Measurements from ENCODE around the gene CTNNA2.

CTNNA2 gene

GRCh38 chr2:80545420-80546210, 1032.8 kb downstream of the CTNNA2 start:
- Histone ChIP-seq H3K4me1 (ENCODE audit: control insufficient read depth, insufficient read depth, low read length) (peaks cover 21% of the 10 kb centered on the region), H3K9me3 (ENCODE audit: control insufficient read depth, insufficient read depth, low read depth, low read length) (no peaks in the 10 kb centered on the region), H3K27ac (ENCODE audit: low read depth, low read length) (no peak overlapping the region)

DNA sequence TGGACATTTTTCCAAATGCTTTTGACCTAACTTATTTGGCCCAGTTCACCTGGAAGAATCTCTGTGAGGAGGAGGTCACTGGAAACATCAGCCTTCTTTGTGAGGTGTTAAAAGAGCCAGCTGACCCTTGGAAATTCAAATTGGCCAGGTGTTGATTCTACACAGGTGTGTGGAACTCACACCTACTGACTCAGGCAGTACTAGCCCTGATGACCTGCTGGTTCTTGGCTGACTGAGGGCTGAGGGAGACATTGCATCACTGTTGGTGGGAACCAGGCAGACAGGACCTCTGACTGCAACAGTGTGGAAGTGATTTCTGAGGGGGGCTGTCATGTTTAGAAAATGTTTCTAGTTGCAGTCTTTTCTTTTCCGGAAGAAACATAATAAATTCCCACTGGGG, 1033.9 kb downstream of the CTNNA2 start:
- H3K27ac ChIP-seq (ENCODE audit: low read depth, low read length), result no peak overlapping the region

More at GRCh38 chr2:80545420-80546210, 1032.8 kb downstream of the CTNNA2 start:
- H3K27me3 ChIP-seq (ENCODE audit: control insufficient read depth, insufficient read depth, low read length), result no peaks in the 10 kb centered on the region
- H3K9ac ChIP-seq (ENCODE audit: low read length), result no peak overlapping the region
- no peaks in the 10 kb centered on the region for H3K36me3 ChIP-seq (ENCODE audit: control insufficient read depth, insufficient read depth, low read length)
- no peak overlapping the region for H3K4me3 ChIP-seq (ENCODE audit: low read depth, low read length)

GRCh38 chr2:80547344-80547743, 1034.5 kb downstream of the CTNNA2 start:
- H3K36me3 ChIP-seq (ENCODE audit: control insufficient read depth, insufficient read depth, low read length), result no peaks in the 10 kb centered on the region
- H3K27me3 ChIP-seq (ENCODE audit: control insufficient read depth, insufficient read depth, low read length), result no peaks in the 10 kb centered on the region
- no peak overlapping the region for H3K4me3 ChIP-seq (ENCODE audit: low read depth, low read length)
- H3K9me3 ChIP-seq (ENCODE audit: control insufficient read depth, insufficient read depth, low read depth, low read length), result no peaks in the 10 kb centered on the region
- H3K27ac ChIP-seq (ENCODE audit: low read depth, low read length), result no peak overlapping the region
- H3K9ac ChIP-seq (ENCODE audit: low read length), result no peak overlapping the region
- peaks cover 21% of the 10 kb centered on the region for H3K4me1 ChIP-seq (ENCODE audit: control insufficient read depth, insufficient read depth, low read length)

More for the DNA sequence above, 1033.9 kb downstream of the CTNNA2 start:
- Histone ChIP-seq H3K4me1 (ENCODE audit: control insufficient read depth, insufficient read depth, low read length) (peaks cover 21% of the 10 kb centered on the region), H3K9ac (ENCODE audit: low read length) (no peak overlapping the region), H3K27me3 (ENCODE audit: control insufficient read depth, insufficient read depth, low read length) (no peaks in the 10 kb centered on the region), H3K36me3 (ENCODE audit: control insufficient read depth, insufficient read depth, low read length) (no peaks in the 10 kb centered on the region), H3K9me3 (ENCODE audit: control insufficient read depth, insufficient read depth, low read depth, low read length) (no peaks in the 10 kb centered on the region), H3K4me3 (ENCODE audit: low read depth, low read length) (no peak overlapping the region)

DNA sequence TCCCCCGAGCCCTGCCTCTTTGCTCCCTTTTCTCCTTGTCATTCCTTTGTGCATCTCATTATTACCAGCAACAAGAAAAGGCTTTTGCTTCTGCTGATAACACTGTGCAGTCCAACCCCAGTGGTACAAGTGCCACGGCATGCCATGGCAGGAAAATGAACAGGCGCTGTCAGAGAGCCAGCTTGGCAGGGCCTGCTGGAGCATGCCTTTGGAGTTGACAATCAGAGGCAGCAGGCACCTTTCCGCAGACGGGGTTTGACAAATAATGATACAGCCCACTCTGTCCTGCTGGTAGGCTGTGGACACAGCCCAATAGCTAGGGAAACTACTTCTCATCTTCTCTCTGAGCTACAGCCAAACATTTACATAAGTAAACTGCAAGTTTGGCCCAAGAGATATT, 1035.6 kb downstream of the CTNNA2 start:
- Histone ChIP-seq H3K27ac (ENCODE audit: low read depth, low read length) (no peak overlapping the region), H3K9me3 (ENCODE audit: control insufficient read depth, insufficient read depth, low read depth, low read length) (no peaks in the 10 kb centered on the region), H3K27me3 (ENCODE audit: control insufficient read depth, insufficient read depth, low read length) (no peaks in the 10 kb centered on the region), H3K4me1 (ENCODE audit: control insufficient read depth, insufficient read depth, low read length) (peaks cover 21% of the 10 kb centered on the region), H3K4me3 (ENCODE audit: low read depth, low read length) (no peak overlapping the region), H3K36me3 (ENCODE audit: control insufficient read depth, insufficient read depth, low read length) (no peaks in the 10 kb centered on the region), H3K9ac (ENCODE audit: low read length) (no peak overlapping the region)

- Histone ChIP-seq H3K27ac (ENCODE audit: low read depth, low read length) (no peak overlapping the region), H3K4me1 (ENCODE audit: control insufficient read depth, insufficient read depth, low read length) (peaks cover 21% of the 10 kb centered on the region), H3K4me3 (ENCODE audit: low read depth, low read length) (no peak overlapping the region), H3K36me3 (ENCODE audit: control insufficient read depth, insufficient read depth, low read length) (no peaks in the 10 kb centered on the region), H3K9me3 (ENCODE audit: control insufficient read depth, insufficient read depth, low read depth, low read length) (no peaks in the 10 kb centered on the region), H3K9ac (ENCODE audit: low read length) (no peak overlapping the region), H3K27me3 (ENCODE audit: control insufficient read depth, insufficient read depth, low read length) (no peaks in the 10 kb centered on the region)
These were observed 1037.0 kb downstream of the CTNNA2 start for GRCh38 chr2:80549901-80550300.

DNA sequence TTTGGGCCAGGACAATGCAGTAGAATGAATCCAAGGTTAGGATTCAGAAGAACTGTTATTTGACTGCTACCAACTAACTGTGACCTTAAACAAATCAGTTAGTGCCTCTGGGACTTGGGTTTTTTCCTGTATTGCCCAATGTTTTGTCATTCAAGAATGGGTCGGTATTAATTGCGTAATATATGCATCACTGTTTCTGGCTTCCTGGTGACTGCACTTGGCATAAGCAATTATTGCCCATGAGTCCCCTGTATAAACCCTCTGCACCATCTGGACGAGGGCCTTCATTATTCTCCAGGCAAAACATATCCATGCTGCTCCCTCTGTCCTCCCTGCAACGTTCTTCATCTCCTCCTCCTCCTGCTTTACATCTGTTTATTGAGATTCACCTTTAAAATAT, 1047.5 kb downstream of the CTNNA2 start:
- Histone ChIP-seq H3K27me3 (ENCODE audit: control insufficient read depth, insufficient read depth, low read length) (no peaks in the 10 kb centered on the region), H3K9me3 (ENCODE audit: control insufficient read depth, insufficient read depth, low read depth, low read length) (no peaks in the 10 kb centered on the region), H3K9ac (ENCODE audit: low read length) (no peak overlapping the region), H3K4me1 (ENCODE audit: control insufficient read depth, insufficient read depth, low read length) (no peaks in the 10 kb centered on the region), H3K36me3 (ENCODE audit: control insufficient read depth, insufficient read depth, low read length) (no peaks in the 10 kb centered on the region), H3K27ac (ENCODE audit: low read depth, low read length) (no peak overlapping the region), H3K4me3 (ENCODE audit: low read depth, low read length) (no peak overlapping the region)

GRCh38 chr2:80568011-80568410, 1055.2 kb downstream of the CTNNA2 start:
- Histone ChIP-seq H3K27ac (ENCODE audit: low read depth, low read length) (no peak overlapping the region), H3K27me3 (ENCODE audit: control insufficient read depth, insufficient read depth, low read length) (no peaks in the 10 kb centered on the region), H3K36me3 (ENCODE audit: control insufficient read depth, insufficient read depth, low read length) (no peaks in the 10 kb centered on the region), H3K4me3 (ENCODE audit: low read depth, low read length) (no peak overlapping the region), H3K4me1 (ENCODE audit: control insufficient read depth, insufficient read depth, low read length) (no peaks in the 10 kb centered on the region), H3K9ac (ENCODE audit: low read length) (no peak overlapping the region), H3K9me3 (ENCODE audit: control insufficient read depth, insufficient read depth, low read depth, low read length) (no peaks in the 10 kb centered on the region)

GRCh38 chr2:80573167-80573566, 1060.3 kb downstream of the CTNNA2 start:
- H3K4me3 ChIP-seq (ENCODE audit: low read depth, low read length), result no peak overlapping the region
- H3K27ac ChIP-seq (ENCODE audit: low read depth, low read length), result no peak overlapping the region
- H3K9ac ChIP-seq (ENCODE audit: low read length), result no peak overlapping the region
- no peaks in the 10 kb centered on the region for H3K4me1 ChIP-seq (ENCODE audit: control insufficient read depth, insufficient read depth, low read length)
- H3K36me3 ChIP-seq (ENCODE audit: control insufficient read depth, insufficient read depth, low read length), result no peaks in the 10 kb centered on the region
- no peaks in the 10 kb centered on the region for H3K27me3 ChIP-seq (ENCODE audit: control insufficient read depth, insufficient read depth, low read length)
- no peaks in the 10 kb centered on the region for H3K9me3 ChIP-seq (ENCODE audit: control insufficient read depth, insufficient read depth, low read depth, low read length)

- Histone ChIP-seq H3K9me3 (ENCODE audit: control insufficient read depth, insufficient read depth, low read depth, low read length) (no peaks in the 10 kb centered on the region), H3K9ac (ENCODE audit: low read length) (no peak overlapping the region), H3K27me3 (ENCODE audit: control insufficient read depth, insufficient read depth, low read length) (no peaks in the 10 kb centered on the region), H3K4me1 (ENCODE audit: control insufficient read depth, insufficient read depth, low read length) (no peaks in the 10 kb centered on the region), H3K4me3 (ENCODE audit: low read depth, low read length) (no peak overlapping the region), H3K36me3 (ENCODE audit: control insufficient read depth, insufficient read depth, low read length) (no peaks in the 10 kb centered on the region), H3K27ac (ENCODE audit: low read depth, low read length) (no peak overlapping the region)
These were observed 1061.1 kb downstream of the CTNNA2 start for GRCh38 chr2:80573950-80574349.

DNA sequence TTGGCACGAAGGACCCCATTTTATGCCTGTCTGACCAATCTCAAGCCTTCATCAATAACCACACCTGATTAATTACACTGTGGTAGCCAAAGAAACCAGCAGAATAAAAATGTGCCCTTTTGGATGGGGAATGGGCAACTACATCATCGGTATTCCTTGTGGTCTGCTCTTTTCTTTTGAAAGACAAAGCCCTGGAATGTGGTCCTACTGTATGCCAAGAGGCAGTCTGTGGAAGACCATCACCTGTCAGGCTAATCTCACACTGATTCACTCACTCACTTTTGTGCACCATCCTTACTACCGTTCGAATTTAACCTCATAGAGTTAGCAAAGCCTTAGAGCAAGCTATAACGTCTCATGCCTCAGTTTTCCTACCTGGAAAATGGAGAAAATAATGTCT, 1066.9 kb downstream of the CTNNA2 start:
- Histone ChIP-seq H3K4me1 (ENCODE audit: control insufficient read depth, insufficient read depth, low read length) (peaks cover 5% of the 10 kb centered on the region; the same call in 1 of the 2 replicates), H3K4me3 (ENCODE audit: low read depth, low read length) (no peak overlapping the region), H3K9me3 (ENCODE audit: control insufficient read depth, insufficient read depth, low read depth, low read length) (no peaks in the 10 kb centered on the region), H3K27ac (ENCODE audit: low read depth, low read length) (no peak overlapping the region), H3K27me3 (ENCODE audit: control insufficient read depth, insufficient read depth, low read length) (no peaks in the 10 kb centered on the region), H3K36me3 (ENCODE audit: control insufficient read depth, insufficient read depth, low read length) (no peaks in the 10 kb centered on the region), H3K9ac (ENCODE audit: low read length) (no peak overlapping the region)

DNA sequence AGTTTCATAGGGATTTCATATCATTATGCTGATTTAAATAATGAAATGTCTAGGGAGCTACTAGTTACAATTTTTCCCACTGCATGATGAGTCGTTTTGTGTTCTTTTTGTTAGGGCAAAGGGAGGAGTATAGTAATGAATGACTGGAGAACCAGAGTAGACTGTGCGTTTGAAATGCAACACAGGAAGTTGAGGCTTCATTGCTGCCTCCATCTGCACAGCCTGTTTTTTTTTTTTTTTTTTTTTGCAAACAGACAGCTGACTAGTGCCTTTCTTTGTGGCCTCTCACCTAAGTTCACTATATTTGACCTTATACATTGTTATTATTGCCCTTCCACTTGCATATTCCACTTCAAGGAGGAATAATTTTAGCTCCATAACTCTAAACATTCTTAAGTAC, 1078.4 kb downstream of the CTNNA2 start:
- Histone ChIP-seq H3K27ac (ENCODE audit: low read depth, low read length) (no peak overlapping the region), H3K4me1 (ENCODE audit: control insufficient read depth, insufficient read depth, low read length) (no peaks in the 10 kb centered on the region), H3K4me3 (ENCODE audit: low read depth, low read length) (no peak overlapping the region), H3K9ac (ENCODE audit: low read length) (no peak overlapping the region), H3K27me3 (ENCODE audit: control insufficient read depth, insufficient read depth, low read length) (no peaks in the 10 kb centered on the region), H3K36me3 (ENCODE audit: control insufficient read depth, insufficient read depth, low read length) (no peaks in the 10 kb centered on the region), H3K9me3 (ENCODE audit: control insufficient read depth, insufficient read depth, low read depth, low read length) (no peaks in the 10 kb centered on the region)

Data from HUES6 (cell line).